ENCODE measurements around the gene KDM7A. TPM values are rescaled to one million over a fixed set of nuclear protein-coding genes. Genes with fewer than 3 reads are reported as not detected.
"Not testable (repeated sequence)": the region's sequence is repeated elsewhere in the genome, so short reads cannot be mapped to it uniquely, and the experiment has no call there.

Gene KDM7A
- total RNA-seq, 1 experiment from 2014 or later = 7.1 TPM

DNA sequence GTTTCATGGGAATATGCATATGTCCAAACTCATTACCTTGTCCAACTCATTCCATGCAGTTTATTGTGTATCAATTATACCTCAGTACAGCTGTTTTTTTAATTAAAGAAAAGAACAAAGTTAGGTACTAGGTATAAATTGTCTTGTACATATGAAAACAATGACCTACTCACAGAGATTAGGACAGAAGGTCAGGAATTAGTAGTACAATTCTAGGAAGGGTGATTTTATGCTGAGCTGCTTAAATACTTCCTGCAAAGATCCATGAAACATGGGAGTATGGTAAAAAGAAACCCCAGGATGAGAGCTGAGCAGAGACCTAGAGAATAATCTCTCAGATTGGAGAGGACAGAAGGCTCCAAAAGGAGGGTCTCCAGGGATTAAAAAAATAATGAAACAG, 13.8 kb upstream of the KDM7A start:
- no peak for DNase-seq
- Histone ChIP-seq H3K27me3 (ENCODE audit: control insufficient read depth, insufficient read depth, low read length) (no peaks in the 10 kb centered on the region), H3K4me3 (ENCODE audit: insufficient read depth, low read depth, low read length) (no peak overlapping the region), H3K36me3 (replicated peaks; ENCODE audit: control insufficient read depth, insufficient read depth, low read length) (no peaks in the 10 kb centered on the region)

DNA sequence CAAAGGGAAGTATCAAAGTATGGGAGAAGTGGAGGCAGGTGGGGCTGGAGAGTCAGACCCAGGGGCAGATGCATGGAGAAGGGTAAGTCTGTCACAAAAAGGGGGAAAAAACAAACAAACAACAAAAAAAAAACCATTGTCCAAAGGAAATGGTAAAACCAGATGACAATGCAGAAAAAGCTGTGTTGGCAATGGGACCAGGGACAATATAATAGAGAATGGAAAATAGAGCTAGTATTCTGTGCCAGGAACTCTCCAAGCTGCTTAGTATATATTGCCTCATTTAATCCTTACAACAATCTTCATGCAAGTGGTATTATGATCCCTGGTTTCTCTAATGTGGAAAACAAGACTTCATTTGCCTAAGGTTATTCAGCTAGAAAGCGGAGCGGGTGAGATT, 13.1 kb upstream of the KDM7A start:
- no peaks in the 10 kb centered on the region for H3K27me3 ChIP-seq (ENCODE audit: control insufficient read depth, insufficient read depth, low read length)
- no peaks in the 10 kb centered on the region for H3K36me3 ChIP-seq (replicated peaks; ENCODE audit: control insufficient read depth, insufficient read depth, low read length)
- no peak overlapping the region for H3K4me3 ChIP-seq (ENCODE audit: insufficient read depth, low read depth, low read length)
- no peak for DNase-seq

DNA sequence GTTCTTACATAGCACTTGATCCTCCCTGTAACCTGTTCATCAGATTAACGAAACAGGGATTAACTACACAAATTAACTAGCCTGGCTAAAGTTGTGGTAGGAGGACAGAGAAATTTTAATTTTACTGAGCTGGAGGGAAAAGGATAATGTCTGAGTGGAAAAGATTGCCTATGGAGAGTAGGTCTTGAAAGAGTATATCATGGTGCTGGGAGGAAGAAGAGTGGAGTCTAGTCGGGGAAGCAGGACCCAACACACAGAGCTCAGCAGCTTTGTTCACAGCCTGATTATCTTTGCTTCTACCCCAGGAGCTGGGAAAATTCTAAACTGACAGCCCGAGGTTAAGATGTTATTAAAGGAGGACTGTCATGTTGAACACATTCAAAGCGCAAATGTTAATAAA, 6.1 kb upstream of the KDM7A start:
- DNase-seq = no peak
- Histone ChIP-seq H3K27me3 (ENCODE audit: control insufficient read depth, insufficient read depth, low read length) (peaks cover 12% of the 10 kb centered on the region), H3K4me3 (ENCODE audit: insufficient read depth, low read depth, low read length) (no peak overlapping the region), H3K36me3 (replicated peaks; ENCODE audit: control insufficient read depth, insufficient read depth, low read length) (no peaks in the 10 kb centered on the region)

DNA sequence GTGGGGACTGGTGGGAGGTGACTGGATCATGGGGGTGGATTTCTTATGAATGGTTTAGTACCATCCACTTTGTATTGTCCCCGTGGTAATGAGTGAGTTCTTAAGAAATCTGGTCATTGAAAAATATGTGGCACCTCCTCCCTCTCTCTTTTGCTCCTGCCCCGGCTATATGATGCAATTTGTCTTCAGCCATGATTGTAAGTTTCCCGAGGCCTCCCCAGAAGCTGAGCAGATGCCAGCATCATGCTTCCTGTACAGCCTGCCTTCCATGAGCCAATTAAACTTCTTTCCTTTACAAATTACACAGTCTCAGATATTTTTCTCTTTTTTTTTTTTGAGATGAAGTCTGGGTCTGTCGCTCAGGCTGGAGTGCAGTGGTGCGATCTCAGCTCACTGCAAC, 2.6 kb upstream of the KDM7A start:
- Histone ChIP-seq H3K27me3 (ENCODE audit: control insufficient read depth, insufficient read depth, low read length) (peaks cover 16% of the 10 kb centered on the region), H3K4me3 (ENCODE audit: insufficient read depth, low read depth, low read length) (no peak overlapping the region), H3K36me3 (replicated peaks; ENCODE audit: control insufficient read depth, insufficient read depth, low read length) (no peaks in the 10 kb centered on the region)
- no peak for DNase-seq

DNA sequence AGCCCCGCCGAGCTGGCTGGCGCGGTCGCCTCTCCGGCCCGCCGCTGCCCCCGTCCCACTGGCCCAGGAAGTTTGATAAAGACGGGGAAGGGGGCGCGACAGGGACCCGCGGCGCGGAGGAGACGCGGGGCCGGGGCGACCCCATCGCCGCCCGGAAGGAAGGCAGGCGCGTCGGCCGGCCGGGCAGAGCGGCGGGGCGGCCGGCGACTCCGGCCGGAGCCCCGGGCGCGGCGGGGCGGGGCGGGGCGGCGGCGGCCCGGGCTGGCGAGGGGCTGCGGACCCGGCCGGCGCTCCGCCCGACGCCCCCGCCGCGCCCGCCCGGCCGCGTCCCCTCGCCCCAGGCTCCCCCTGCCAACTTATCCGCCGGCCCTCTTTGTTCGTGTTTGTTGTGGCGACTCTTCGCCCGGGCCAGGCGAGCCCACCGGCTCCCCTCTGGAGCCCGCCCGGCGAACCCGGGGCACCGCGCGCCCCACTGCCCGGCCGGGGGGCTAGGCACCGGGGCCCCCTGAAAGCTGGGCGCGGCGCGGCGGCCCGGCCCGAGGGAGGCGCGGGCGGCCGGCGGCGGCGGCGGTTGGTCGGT, 571 bp downstream of the KDM7A start:
- DNase-seq = peak; percentile 72

DNA sequence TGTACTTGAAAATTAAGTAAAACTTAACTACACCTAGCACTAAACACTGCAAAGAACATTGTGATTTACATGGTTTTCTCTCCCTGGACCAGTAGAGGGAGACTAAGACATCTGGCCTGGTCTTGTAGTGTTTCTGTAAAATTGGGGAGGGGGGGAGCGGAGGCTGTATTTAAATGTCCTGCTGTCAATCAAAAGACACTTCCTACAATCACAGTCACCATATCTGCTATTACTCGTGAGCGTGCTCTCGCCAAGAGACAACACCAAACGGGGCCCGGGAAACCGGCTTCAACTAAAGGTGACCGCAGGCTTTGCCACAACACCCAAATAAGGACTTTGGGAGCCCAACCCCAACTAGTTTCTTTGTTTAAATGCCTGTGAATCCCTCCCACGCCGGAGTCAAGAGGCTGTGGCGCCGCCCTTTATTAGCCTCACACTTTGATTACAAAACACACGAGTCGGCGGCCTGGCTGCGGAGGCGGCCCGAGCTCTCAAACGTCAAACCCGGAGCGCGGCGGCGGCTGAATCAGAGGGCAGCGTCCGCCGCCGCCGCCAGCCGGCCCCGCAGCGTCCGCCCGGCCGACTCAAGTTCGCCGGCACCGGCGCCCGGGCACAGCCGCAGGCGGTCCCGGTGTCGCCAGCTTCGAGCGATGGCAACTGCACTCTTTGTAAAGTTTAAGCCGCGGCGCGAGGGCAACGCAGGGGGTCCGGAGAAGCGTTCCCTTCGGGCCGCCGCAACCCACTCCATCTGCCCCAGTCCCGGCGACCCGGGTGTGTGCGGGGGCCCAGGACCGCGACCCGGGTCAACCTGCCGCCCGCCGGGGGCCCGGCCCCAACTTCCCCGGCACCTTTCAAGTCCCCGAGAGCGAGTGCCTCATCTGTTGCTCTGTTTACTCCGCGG, 1.3 kb downstream of the KDM7A start:
- no peaks in the 10 kb centered on the region for H3K36me3 ChIP-seq (replicated peaks; ENCODE audit: control insufficient read depth, insufficient read depth, low read length)
- peak overlapping the region; percentile 77 for H3K4me3 ChIP-seq (ENCODE audit: insufficient read depth, low read depth, low read length)
- peak; percentile 76 for DNase-seq
- peaks cover 16% of the 10 kb centered on the region for H3K27me3 ChIP-seq (ENCODE audit: control insufficient read depth, insufficient read depth, low read length)

More for the DNA sequence above, 571 bp downstream of the KDM7A start:
- no peaks in the 10 kb centered on the region for H3K36me3 ChIP-seq (replicated peaks; ENCODE audit: control insufficient read depth, insufficient read depth, low read length)
- H3K27me3 ChIP-seq (ENCODE audit: control insufficient read depth, insufficient read depth, low read length) = peaks cover 16% of the 10 kb centered on the region
- H3K4me3 ChIP-seq (ENCODE audit: insufficient read depth, low read depth, low read length) = peak overlapping the region; percentile 77

DNA sequence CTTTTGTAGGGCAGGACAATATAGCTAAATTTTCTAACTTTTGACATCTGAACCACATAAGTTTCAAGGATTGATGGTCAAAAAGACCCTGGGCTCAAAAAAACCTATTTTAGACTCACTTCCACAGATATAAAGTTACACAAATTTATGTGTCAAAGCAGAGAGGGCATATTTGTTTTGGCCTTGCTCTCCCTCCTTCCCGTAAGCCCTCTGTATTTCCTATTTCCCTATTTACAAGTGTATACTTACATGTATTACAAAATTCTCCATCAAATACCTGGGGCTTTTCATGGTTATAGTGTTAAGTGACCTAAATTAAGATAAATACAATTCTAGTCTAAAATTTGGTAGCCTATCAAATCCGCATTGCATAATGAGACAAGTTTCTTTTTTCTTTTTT, 2.6 kb downstream of the KDM7A start:
- H3K36me3 ChIP-seq (replicated peaks; ENCODE audit: control insufficient read depth, insufficient read depth, low read length) = no peaks in the 10 kb centered on the region
- H3K4me3 ChIP-seq (ENCODE audit: insufficient read depth, low read depth, low read length) = no peak overlapping the region
- H3K27me3 ChIP-seq (ENCODE audit: control insufficient read depth, insufficient read depth, low read length) = peaks cover 16% of the 10 kb centered on the region
- no peak for DNase-seq

DNA sequence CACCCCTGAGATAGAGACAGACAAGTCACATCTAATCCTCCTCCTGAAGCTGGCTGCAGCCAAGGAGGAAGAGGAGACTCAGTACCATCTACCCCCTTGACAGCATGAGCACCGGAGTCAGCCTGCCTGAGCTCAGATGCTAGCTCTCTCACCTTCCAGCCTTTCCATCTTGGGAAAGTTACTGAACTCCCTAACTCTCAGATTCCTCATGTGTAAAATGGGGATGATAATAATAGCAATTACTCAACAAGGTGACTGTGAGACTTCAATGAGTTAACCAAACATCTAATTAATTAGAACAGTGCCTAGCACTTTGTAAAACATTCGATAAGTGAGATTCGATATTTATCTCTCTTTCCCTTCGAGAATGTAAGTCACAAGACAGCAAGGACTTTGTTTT, 6.4 kb downstream of the KDM7A start:
- Histone ChIP-seq H3K36me3 (replicated peaks; ENCODE audit: control insufficient read depth, insufficient read depth, low read length) (no peaks in the 10 kb centered on the region), H3K4me3 (ENCODE audit: insufficient read depth, low read depth, low read length) (no peak overlapping the region), H3K27me3 (ENCODE audit: control insufficient read depth, insufficient read depth, low read length) (no peaks in the 10 kb centered on the region)
- DNase-seq = no peak

DNA sequence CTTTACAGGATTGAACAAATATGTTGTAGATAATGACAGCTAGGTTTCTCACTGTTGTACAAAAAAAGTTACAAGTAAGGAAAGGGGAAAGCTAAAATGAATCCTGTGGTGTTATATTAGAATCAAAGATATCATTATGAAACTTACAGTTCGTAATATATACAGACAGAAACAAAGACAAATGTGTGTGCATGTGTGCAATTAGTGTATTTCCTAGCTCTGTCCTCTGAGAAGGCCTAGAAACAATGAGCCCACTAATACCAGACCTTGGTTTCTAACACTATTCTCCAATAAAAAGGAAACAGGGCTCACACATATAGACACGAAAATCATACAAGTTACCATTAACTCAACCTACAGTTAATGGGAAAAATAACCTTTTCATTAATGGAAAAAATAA, 8.0 kb downstream of the KDM7A start:
- H3K27me3 ChIP-seq (ENCODE audit: control insufficient read depth, insufficient read depth, low read length) = no peaks in the 10 kb centered on the region
- no peaks in the 10 kb centered on the region for H3K36me3 ChIP-seq (replicated peaks; ENCODE audit: control insufficient read depth, insufficient read depth, low read length)
- DNase-seq = no peak
- no peak overlapping the region for H3K4me3 ChIP-seq (ENCODE audit: insufficient read depth, low read depth, low read length)

DNA sequence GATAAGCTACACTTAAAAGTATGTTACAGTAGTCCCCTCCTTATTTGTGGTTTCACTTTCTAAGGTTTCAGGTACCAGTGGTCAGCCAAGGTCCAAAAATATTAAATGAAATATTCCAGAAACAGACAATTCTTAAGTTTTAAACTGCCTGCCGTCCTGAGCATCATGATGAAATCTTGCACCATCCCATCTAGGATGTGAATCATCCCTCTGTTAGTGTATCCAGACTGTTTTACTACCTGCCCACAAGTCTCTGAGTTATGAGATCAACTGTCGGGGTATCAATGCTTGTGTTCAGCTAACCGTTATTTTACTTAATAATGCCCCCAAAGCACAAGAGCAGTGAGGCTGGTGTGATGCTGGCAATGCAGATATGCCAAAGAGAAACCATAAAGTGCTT, 11.4 kb downstream of the KDM7A start:
- no peaks in the 10 kb centered on the region for H3K36me3 ChIP-seq (replicated peaks; ENCODE audit: control insufficient read depth, insufficient read depth, low read length)
- H3K4me3 ChIP-seq (ENCODE audit: insufficient read depth, low read depth, low read length) = no peak overlapping the region
- DNase-seq = no peak
- H3K27me3 ChIP-seq (ENCODE audit: control insufficient read depth, insufficient read depth, low read length) = no peaks in the 10 kb centered on the region

DNA sequence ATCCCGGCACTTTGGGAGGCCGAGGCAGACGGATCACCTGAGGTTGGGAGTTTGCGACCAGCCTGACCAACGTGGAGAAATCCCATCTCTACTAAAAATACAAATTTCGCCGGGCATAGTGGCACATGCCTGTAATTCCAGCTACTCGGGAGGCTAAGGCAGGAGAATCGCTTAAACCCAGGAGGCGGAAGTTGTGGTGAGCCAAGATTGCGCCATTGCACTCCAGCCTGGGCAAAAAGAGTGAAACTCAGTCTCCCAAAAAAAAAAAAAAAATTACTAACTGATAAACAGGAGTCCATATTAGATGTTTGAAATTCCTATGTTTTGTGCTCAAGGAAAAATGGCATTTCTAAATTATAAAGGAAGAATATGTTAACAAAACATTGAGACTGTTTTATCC, 14.7 kb downstream of the KDM7A start:
- H3K4me3 ChIP-seq (ENCODE audit: insufficient read depth, low read depth, low read length); H3K36me3 ChIP-seq (replicated peaks; ENCODE audit: control insufficient read depth, insufficient read depth, low read length); DNase-seq; H3K27me3 ChIP-seq (ENCODE audit: control insufficient read depth, insufficient read depth, low read length): not testable (repeated sequence)

DNA sequence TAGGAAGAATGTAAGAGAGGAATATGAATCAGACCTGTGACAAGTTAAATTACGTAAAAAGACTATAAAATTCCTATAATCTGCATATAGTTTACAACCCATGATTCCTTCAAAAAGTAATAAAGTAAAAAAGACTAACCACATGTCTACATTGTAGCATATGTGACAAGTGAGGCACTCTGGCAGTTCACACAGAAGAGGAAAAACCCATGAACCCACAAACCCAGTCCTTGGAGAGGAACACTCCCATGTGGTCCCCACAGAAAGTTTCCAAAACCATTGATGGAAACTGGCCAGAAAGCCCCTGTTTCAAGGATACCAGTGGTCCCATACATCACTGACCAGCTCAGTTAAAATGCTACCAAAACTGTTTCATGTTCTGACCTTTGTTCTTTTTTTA, 15.7 kb downstream of the KDM7A start:
- no peak for DNase-seq
- H3K27me3 ChIP-seq (ENCODE audit: control insufficient read depth, insufficient read depth, low read length) = no peaks in the 10 kb centered on the region
- no peaks in the 10 kb centered on the region for H3K36me3 ChIP-seq (replicated peaks; ENCODE audit: control insufficient read depth, insufficient read depth, low read length)
- H3K4me3 ChIP-seq (ENCODE audit: insufficient read depth, low read depth, low read length) = no peak overlapping the region

DNA sequence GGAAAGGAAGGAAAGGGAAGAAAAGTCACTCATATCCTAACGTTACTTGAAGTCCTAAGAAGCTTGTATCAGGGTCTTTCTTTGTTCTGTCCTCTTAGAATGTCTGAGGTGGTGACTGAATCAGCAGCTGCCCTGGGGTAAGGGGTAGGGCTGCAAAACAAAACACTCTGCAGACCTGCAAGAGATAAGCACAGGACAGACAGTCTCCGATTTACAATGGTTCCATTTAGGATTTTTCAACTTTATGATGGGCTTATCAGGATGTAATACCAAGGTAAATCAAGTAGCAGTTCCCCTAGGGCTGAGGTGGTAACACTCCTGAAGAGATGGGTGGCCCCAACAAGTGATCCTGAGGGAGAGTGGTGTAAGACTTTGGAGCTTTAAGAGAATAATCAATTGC, 16.5 kb downstream of the KDM7A start:
- no peaks in the 10 kb centered on the region for H3K36me3 ChIP-seq (replicated peaks; ENCODE audit: control insufficient read depth, insufficient read depth, low read length)

DNA sequence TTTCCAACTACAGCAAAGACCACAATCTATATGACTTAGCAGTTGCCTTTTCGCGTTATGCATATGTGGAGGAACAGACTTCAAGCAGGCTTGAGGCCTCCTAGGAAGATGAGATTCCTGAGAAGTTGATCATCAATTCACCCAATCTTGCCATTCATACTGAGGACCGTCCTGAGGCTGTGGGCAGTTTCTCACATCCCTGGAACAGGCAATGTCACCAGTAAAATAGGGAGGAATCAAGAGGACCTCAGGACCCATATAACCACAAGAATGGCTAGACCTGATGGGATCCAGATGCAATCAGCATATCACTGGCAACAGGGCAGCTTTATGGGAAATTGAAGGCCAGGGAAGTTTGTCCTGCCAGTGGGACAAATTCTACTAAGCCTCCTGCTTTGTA, 17.3 kb downstream of the KDM7A start:
- Histone ChIP-seq H3K36me3 (replicated peaks; ENCODE audit: control insufficient read depth, insufficient read depth, low read length) (no peaks in the 10 kb centered on the region), H3K27me3 (ENCODE audit: control insufficient read depth, insufficient read depth, low read length) (no peaks in the 10 kb centered on the region), H3K4me3 (ENCODE audit: insufficient read depth, low read depth, low read length) (no peak overlapping the region)
- no peak for DNase-seq

More for the DNA sequence above, 16.5 kb downstream of the KDM7A start:
- peak; percentile 47 for DNase-seq
- H3K27me3 ChIP-seq (ENCODE audit: control insufficient read depth, insufficient read depth, low read length) = no peaks in the 10 kb centered on the region
- no peak overlapping the region for H3K4me3 ChIP-seq (ENCODE audit: insufficient read depth, low read depth, low read length)

DNA sequence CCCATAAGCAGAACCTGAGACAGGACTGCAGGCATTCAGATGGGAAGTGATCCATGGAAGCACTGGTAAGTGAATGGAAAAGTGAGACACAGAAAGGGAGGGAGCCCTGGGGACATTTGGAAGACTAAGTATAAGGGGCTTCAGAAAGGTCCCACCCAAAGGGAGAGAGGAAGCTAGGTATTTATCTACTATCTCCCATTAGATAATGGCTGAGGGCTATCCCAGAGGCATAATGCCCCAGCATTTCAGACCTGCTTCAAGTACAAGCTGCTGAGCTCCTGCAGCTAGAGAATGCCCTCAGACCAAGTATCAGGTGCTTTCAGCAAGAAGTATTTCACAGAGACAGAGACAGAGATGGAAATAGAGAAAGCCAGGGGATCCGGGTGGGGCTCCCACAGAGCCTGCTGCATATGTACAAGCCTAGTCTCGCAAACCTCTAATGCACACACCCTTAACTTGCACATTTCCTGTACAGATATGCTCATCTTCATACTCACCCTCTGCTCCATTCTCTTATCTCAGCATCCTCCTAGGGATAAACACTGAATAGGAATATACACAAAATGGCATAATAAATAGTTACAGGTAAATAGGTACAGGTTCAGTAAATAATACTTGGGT, 20.2 kb downstream of the KDM7A start:
- no peak for DNase-seq
- H3K4me3 ChIP-seq (ENCODE audit: insufficient read depth, low read depth, low read length) = no peak overlapping the region
- no peaks in the 10 kb centered on the region for H3K27me3 ChIP-seq (ENCODE audit: control insufficient read depth, insufficient read depth, low read length)
- no peaks in the 10 kb centered on the region for H3K36me3 ChIP-seq (replicated peaks; ENCODE audit: control insufficient read depth, insufficient read depth, low read length)

Measured in H7 (cell line).